Smooth muscle cell (in vitro differentiated cells): ENCODE data around the gene EARS2. TPM values are rescaled to one million over a fixed set of nuclear protein-coding genes. Genes with fewer than 3 reads are reported as not detected.
"Not testable (repeated sequence)": the region's sequence is repeated elsewhere in the genome, so short reads cannot be mapped to it uniquely, and the experiment has no call there.

Experiments used
- DNase-seq: peaks from one replicate; lab custom pipeline; 2025; ENCODE audit not compliant: unreplicated experiment; lab: John Stamatoyannopoulos, UW
- H2AFZ ChIP-seq: fragments of 200-600 bp; sonication (generic); 2 replicates; pipeline ENCODE4 v1.6.0; 2016; ENCODE audit warnings: antibody characterized with exemption, low read depth, mild to moderate bottlenecking
- H3F3A ChIP-seq: fragments of 200-600 bp; sonication (generic); 2 replicates; pipeline ENCODE4 v1.6.0; 2017; ENCODE audit warnings: antibody characterized with exemption, low read depth
- H3K27ac ChIP-seq: fragments of 200-600 bp; sonication (generic); 2 replicates; pipeline ENCODE4 v1.5.1; 2016; ENCODE audit warnings: low read depth, mild to moderate bottlenecking
- H3K27me3 ChIP-seq: fragments of 200-600 bp; sonication (generic); 2 replicates; pipeline ENCODE4 v1.6.1; 2016; ENCODE audit warnings: low read depth, mild to moderate bottlenecking
- H3K36me3 ChIP-seq: fragments of 200-600 bp; sonication (generic); 2 replicates; pipeline ENCODE4 v1.5.1; 2016; ENCODE audit warnings: low read depth
- H3K4me1 ChIP-seq: fragments of 200-600 bp; sonication (generic); 2 replicates; pipeline ENCODE4 v1.5.1; 2016; ENCODE audit warnings: low read depth
- H3K4me2 ChIP-seq: fragments of 200-600 bp; sonication (generic); 2 replicates; pipeline ENCODE4 v1.6.0; 2016; ENCODE audit warnings: mild to moderate bottlenecking
- H3K4me3 ChIP-seq: fragments of 200-600 bp; sonication (generic); 2 replicates; pipeline ENCODE4 v1.5.1; 2016; ENCODE audit warnings: mild to moderate bottlenecking
- H3K79me2 ChIP-seq: fragments of 200-600 bp; sonication (generic); 2 replicates; pipeline ENCODE4 v1.6.0; 2016; ENCODE audit warnings: low read depth, mild to moderate bottlenecking
- H3K9ac ChIP-seq: fragments of 200-600 bp; sonication (generic); 2 replicates; pipeline ENCODE4 v1.6.0; 2016; ENCODE audit warnings: low read depth
- H3K9me3 ChIP-seq: fragments of 200-600 bp; sonication (generic); replicated peaks from 2 replicates; pipeline ENCODE4 v1.5.1; 2016; ENCODE audit warnings: low read depth
- H4K20me1 ChIP-seq: fragments of 200-600 bp; sonication (generic); 2 replicates; pipeline ENCODE4 v1.6.0; 2016; ENCODE audit warnings: low read depth
- WGBS: methylation state at CpG from one replicate; pipeline ENCODE4 v1.1.7; 2016; ENCODE audit warnings: low lambda C conversion rate; 5-methylcytosine and 5-hydroxymethylcytosine counted together
- polyA plus RNA-seq: library from polyadenylated mRNA; unstranded; fragments of >200 nt; fragmentation: Nextera tagmentation; extraction: Ambion mirVana; gene quantifications from 2 replicates; pipeline ENCODE4 v1.2.1, GENCODE V29; 2016
- total RNA-seq: library from RNA; depleted of rRNA; stranded (reverse); fragments of >200 nt; gene quantifications from 2 replicates; pipeline ENCODE4 v1.2.3, GENCODE V29; 2014
- TF ChIP-seq, protein P1 (sequence below): fragments of 200-600 bp; sonication (generic); IDR thresholded peaks from 2 replicates; pipeline ENCODE4 v1.5.1; 2017; ENCODE audit warnings: borderline replicate concordance, mild to moderate bottlenecking, antibody characterized with exemption; ENCODE audit not compliant: insufficient read depth, poor library complexity, severe bottlenecking

The EARS2 gene
- total and polyA plus RNA-seq, 2 experiments from 2014 or later, result 13.0 to 32.8 TPM

GRCh38 chr16:23485841-23486240, 71.3 kb downstream of the EARS2 start:
- Histone ChIP-seq H3K9me3 (no peaks in the 10 kb centered on the region), H2AFZ (no peak overlapping the region), H3K4me3 (no peak overlapping the region), H3K4me1 (no peaks in the 10 kb centered on the region), H4K20me1 (no peaks in the 10 kb centered on the region), H3K9ac (no peak overlapping the region), H3K27me3 (no peaks in the 10 kb centered on the region), H3K4me2 (no peak overlapping the region), H3F3A (no peaks in the 10 kb centered on the region), H3K36me3 (peaks cover 16% of the 10 kb centered on the region), H3K79me2 (no peaks in the 10 kb centered on the region), H3K27ac (no peak overlapping the region)
- DNase-seq, result no peak
- TF ChIP-seq, protein P1, sequence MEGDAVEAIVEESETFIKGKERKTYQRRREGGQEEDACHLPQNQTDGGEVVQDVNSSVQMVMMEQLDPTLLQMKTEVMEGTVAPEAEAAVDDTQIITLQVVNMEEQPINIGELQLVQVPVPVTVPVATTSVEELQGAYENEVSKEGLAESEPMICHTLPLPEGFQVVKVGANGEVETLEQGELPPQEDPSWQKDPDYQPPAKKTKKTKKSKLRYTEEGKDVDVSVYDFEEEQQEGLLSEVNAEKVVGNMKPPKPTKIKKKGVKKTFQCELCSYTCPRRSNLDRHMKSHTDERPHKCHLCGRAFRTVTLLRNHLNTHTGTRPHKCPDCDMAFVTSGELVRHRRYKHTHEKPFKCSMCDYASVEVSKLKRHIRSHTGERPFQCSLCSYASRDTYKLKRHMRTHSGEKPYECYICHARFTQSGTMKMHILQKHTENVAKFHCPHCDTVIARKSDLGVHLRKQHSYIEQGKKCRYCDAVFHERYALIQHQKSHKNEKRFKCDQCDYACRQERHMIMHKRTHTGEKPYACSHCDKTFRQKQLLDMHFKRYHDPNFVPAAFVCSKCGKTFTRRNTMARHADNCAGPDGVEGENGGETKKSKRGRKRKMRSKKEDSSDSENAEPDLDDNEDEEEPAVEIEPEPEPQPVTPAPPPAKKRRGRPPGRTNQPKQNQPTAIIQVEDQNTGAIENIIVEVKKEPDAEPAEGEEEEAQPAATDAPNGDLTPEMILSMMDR, result no peak
- 100% methylated on average over 8 of the region's 8 CpGs for WGBS

- Histone ChIP-seq H3K4me3 (no peak overlapping the region), H2AFZ (no peak overlapping the region), H4K20me1 (no peaks in the 10 kb centered on the region), H3K4me1 (no peaks in the 10 kb centered on the region), H3K9ac (no peak overlapping the region), H3K9me3 (no peaks in the 10 kb centered on the region), H3K27ac (no peak overlapping the region), H3K79me2 (no peaks in the 10 kb centered on the region), H3F3A (no peaks in the 10 kb centered on the region), H3K4me2 (no peak overlapping the region), H3K27me3 (no peaks in the 10 kb centered on the region), H3K36me3 (peaks cover 13% of the 10 kb centered on the region)
- DNase-seq, result no peak
- 98% methylated on average over 2 of the region's 2 CpGs for WGBS
- TF ChIP-seq, protein P1, result no peak
These were observed 71.9 kb downstream of the EARS2 start for GRCh38 chr16:23485257-23485614.

DNA sequence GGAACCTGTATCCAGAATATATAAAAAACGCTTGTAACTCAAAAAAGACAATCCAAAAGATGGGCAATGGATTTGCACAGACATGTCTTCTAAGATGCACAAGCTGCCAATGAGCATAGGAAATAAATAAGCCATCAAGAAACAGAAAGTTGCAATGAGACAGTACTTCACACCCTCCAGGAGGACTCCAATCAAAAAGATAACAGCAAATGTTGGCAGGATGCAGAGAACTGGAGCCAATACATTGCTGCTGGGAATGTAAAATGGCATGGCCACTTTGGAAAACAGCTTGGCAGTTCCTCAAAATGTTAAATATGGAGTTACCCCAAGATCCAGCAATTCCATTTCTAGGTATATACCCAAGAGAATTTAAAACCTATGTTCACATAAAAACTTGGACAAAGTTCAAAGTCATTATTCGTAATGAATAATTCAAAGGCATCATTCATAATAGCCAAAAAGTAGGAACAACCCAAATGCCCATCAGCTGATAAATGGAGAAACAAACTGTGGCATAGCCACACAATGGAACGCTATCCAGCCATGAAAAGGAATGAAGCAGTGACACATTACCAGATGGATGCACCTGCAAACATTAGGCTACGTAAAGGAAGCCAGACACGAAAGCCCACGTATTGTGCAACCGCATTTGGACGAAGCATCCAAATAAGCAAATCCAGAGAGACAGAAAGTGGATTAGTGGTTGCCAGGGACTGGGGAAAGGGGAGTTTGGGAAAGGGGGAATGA, 72.5 kb downstream of the EARS2 start:
- no peak overlapping the region for H3K9ac ChIP-seq
- 95% methylated on average over 8 of the region's 8 CpGs for WGBS
- H3K9me3 ChIP-seq, result no peaks in the 10 kb centered on the region
- no peak overlapping the region for H2AFZ ChIP-seq
- no peaks in the 10 kb centered on the region for H3F3A ChIP-seq
- H3K4me2 ChIP-seq, result no peak overlapping the region
- no peak overlapping the region for H3K4me3 ChIP-seq
- H3K27ac ChIP-seq, result no peak overlapping the region
- no peak for DNase-seq
- no peaks in the 10 kb centered on the region for H4K20me1 ChIP-seq
- H3K4me1 ChIP-seq, result no peaks in the 10 kb centered on the region
- H3K79me2 ChIP-seq, result no peaks in the 10 kb centered on the region
- peaks cover 13% of the 10 kb centered on the region for H3K36me3 ChIP-seq
- no peaks in the 10 kb centered on the region for H3K27me3 ChIP-seq
- TF ChIP-seq, protein P1, result no peak

GRCh38 chr16:23483492-23483891, 73.7 kb downstream of the EARS2 start:
- not testable (repeated sequence) for H3K9me3 ChIP-seq, H3K36me3 ChIP-seq, H3K79me2 ChIP-seq, H3K4me2 ChIP-seq, H3K4me1 ChIP-seq, H2AFZ ChIP-seq, H3K27me3 ChIP-seq, H3F3A ChIP-seq, H4K20me1 ChIP-seq, DNase-seq, H3K4me3 ChIP-seq, H3K9ac ChIP-seq, H3K27ac ChIP-seq
- 100% methylated on average over 8 of the region's 8 CpGs for WGBS
